ENCODE results near the gene RELN. TPM values are rescaled to one million over a fixed set of nuclear protein-coding genes. Genes with fewer than 3 reads are reported as not detected.

Gene RELN
- total and polyA plus RNA-seq, 10 of the 15 experiments (the other 5 are each of a cell fraction or from before 2014, with no cell fraction given) = 0.11 to 0.21 TPM; not detected in 8

GRCh38 chr7:103679151-103680132 lies 310.0 kb downstream of the RELN start:
- no peak for FAIRE-seq
- RAD21 ChIA-PET (ENCODE audit: unreplicated experiment) = no interaction called here

More at GRCh38 chr7:103679151-103680132, 310.0 kb downstream of the RELN start:
- H3K4me1 ChIP-seq (ENCODE audit: control insufficient read depth, insufficient read depth, low read length) = no peaks in the 10 kb centered on the region
- in situ Hi-C loops (cut with MboI) = no loop called here
- ATAC-seq (no peak), DNase-seq (ENCODE audit: low read depth, low spot score) (no peak)
- peaks cover 0 to 1% of the 10 kb centered on the region in 2 experiments; a peak in 2 of 4 replicates for H3K27me3 ChIP-seq (replicated peaks in 1 of 2; ENCODE audit: control insufficient read depth in 2 of 2, insufficient read depth in 2 of 2, low read length in 1 of 2)
- no peak overlapping the region for H3K9ac ChIP-seq (ENCODE audit: control insufficient read depth, insufficient read depth, low read length)
- H2AFZ ChIP-seq (ENCODE audit: control insufficient read depth, low read depth, low read length) = no peak overlapping the region
- H3K27ac ChIP-seq (ENCODE audit: control insufficient read depth, insufficient read depth) = no peak overlapping the region
- no peaks in the 10 kb centered on the region for H3K79me2 ChIP-seq (ENCODE audit: control insufficient read depth, insufficient read depth, low read length)
- no peaks in the 10 kb centered on the region for H4K20me1 ChIP-seq (ENCODE audit: control insufficient read depth, insufficient read depth)
- 21% methylated on average over 4 of the region's 4 CpGs for WGBS (ENCODE audit: insufficient coverage, insufficient replicate concordance, low lambda C conversion rate, missing lambda C conversion rate)
- H3K4me3 ChIP-seq = no peak overlapping the region
- H3K36me3 ChIP-seq (ENCODE audit: control insufficient read depth in 2 of 2, insufficient read depth in 2 of 2, low read length in 1 of 2) = no peaks in the 10 kb centered on the region
- no peaks in the 10 kb centered on the region for H3K9me3 ChIP-seq (replicated peaks; ENCODE audit: control insufficient read depth, insufficient read depth, low read length)
- H3K4me2 ChIP-seq (ENCODE audit: control insufficient read depth, insufficient read depth) = no peak overlapping the region
- ChIA-PET POLR2A (no interaction called here), SMC1A (ENCODE audit: uncharacterized antibody, unreplicated experiment) (interaction anchor here (0.6 to 1.3 kb wide), 3 partner anchors 10 to 296 kb away, joined by 3 read pairs; no protein-coding TSS in a partner anchor), CTCF (interaction anchor here (1.1 kb wide), 1 partner anchor 17 kb away, joined by 3 read pairs; no protein-coding TSS in a partner anchor)
- no peak for TF ChIP-seq RFX5 (IDR thresholded peaks at IDR 0.05; ENCODE audit: low read depth, low read length)
- TF ChIP-seq ASH2L (IDR thresholded peaks at IDR 0.05; ENCODE audit: borderline replicate concordance, low read depth) = no peak
- no peak for TF ChIP-seq SP1 (IDR thresholded peaks at IDR 0.05; ENCODE audit: low read depth, low read length)
- TF ChIP-seq SMAD1 (IDR thresholded peaks at IDR 0.05; ENCODE audit: low read depth, partially characterized antibody) = no peak
- no peak for TF ChIP-seq MYC (IDR thresholded peaks at IDR 0.05; ENCODE audit: insufficient read depth, insufficient read length, insufficient replicate concordance, low read length, severe bottlenecking)
- TF ChIP-seq CBX3 (IDR thresholded peaks at IDR 0.05; ENCODE audit: borderline replicate concordance, low read depth) = no peak
- TF ChIP-seq ELK1 (IDR thresholded peaks at IDR 0.05; ENCODE audit: low read depth, low read length) = no peak
- no peak for TF ChIP-seq EGR1 (IDR thresholded peaks at IDR 0.05; ENCODE audit: borderline replicate concordance in 1 of 2, low read depth in 2 of 2, low read length in 2 of 2)
- no peak for TF ChIP-seq POLR2A (IDR thresholded peaks at IDR 0.05; ENCODE audit: low read depth, low read length)
- TF ChIP-seq POU2F2 (IDR thresholded peaks at IDR 0.05; ENCODE audit: borderline replicate concordance, low read depth, low read length) = no peak
- no peak for TF ChIP-seq RUNX3 (IDR thresholded peaks at IDR 0.05; ENCODE audit: low read length)
- no peak for TF ChIP-seq STAT1 (conservative IDR thresholded peaks at IDR 0.05)
- TF ChIP-seq CBX5 (IDR thresholded peaks at IDR 0.05; ENCODE audit: low read depth) = no peak
- no peak for TF ChIP-seq TBL1XR1 (IDR thresholded peaks at IDR 0.05; ENCODE audit: low read depth, low read length)
- TF ChIP-seq STAT3 (IDR thresholded peaks at IDR 0.05; ENCODE audit: low read depth, low read length) = no peak
- BruUV-seq (replicated peaks) = no TSS peak
- intact Hi-C loops (cut with micrococcal nuclease; ENCODE audit: unreplicated experiment) = no loop called here

All from GM12878 (cell line).